B cell (primary cell): Measurements from ENCODE around the gene RARB. TPM values are rescaled to one million over a fixed set of nuclear protein-coding genes. Genes with fewer than 3 reads are reported as not detected.

Experiments used
- ATAC-seq: fragments of 200-7000 bp; cut with Tn5 transposase; one replicate; pipeline ENCODE4 v1.10.0; 2021; ENCODE audit warnings: low read depth, mild to moderate bottlenecking, moderate number of reproducible peaks, moderate library complexity
- CTCF ChIA-PET: fragments of 350-600 bp; sonication (Branson Sonifier 250); formaldehyde crosslinking; loops from one replicate; lab custom pipeline; 2021; ENCODE audit warnings: antibody characterized with exemption, inconsistent platforms; lab: Charles Lee
- POLR2A ChIA-PET: fragments of 350-600 bp; sonication (Branson Sonifier 250); formaldehyde crosslinking; loops from one replicate; lab custom pipeline; 2021; ENCODE audit warnings: antibody characterized with exemption; lab: Charles Lee
- DNase-seq: peaks from one replicate; pipeline ENCODE4 v3.0.0; 2013
- H2AFZ ChIP-seq: 2 replicates; pipeline ENCODE4 v1.6.1; 2012; ENCODE audit warnings: mild to moderate bottlenecking, low read depth, low read length; ENCODE audit not compliant: insufficient read depth, poor library complexity, severe bottlenecking
- H3K27ac ChIP-seq, 2 donors: 1 replicate in 1 of 2; 2 replicates in 1 of 2; pipeline ENCODE4 v1.5.1; 2012 to 2013; ENCODE audit warnings: low read length in 2 of 2, mild to moderate bottlenecking in 2 of 2, moderate library complexity in 1 of 2
- H3K27me3 ChIP-seq, 4 experiments: fragments of 200-600 bp in 1 of 4; sonication (generic) in 1 of 4; replicated peaks in 1 of 4; 1 replicate in 2 of 4; 2 replicates in 2 of 4; pipeline versions ENCODE4 v1.6.1 to v1.7.0; 2013 to 2016; ENCODE audit warnings: low read length in 3 of 4, mild to moderate bottlenecking in 2 of 4, mixed read lengths in 1 of 4, moderate library complexity in 1 of 4; ENCODE audit not compliant: insufficient read depth in 4 of 4, control insufficient read depth in 3 of 4; ENCODE audit errors: control extremely low read depth in 1 of 4
- H3K36me3 ChIP-seq, 2 experiments: replicated peaks in 1 of 2; 1 replicate in 1 of 2; 2 replicates in 1 of 2; pipeline versions ENCODE4 v1.6.1 to v1.7.1; 2013; ENCODE audit warnings: low read length in 1 of 2; ENCODE audit not compliant: insufficient read depth in 2 of 2, control insufficient read depth in 1 of 2; ENCODE audit errors: control extremely low read depth in 1 of 2, extremely low read depth in 1 of 2
- H3K4me1 ChIP-seq, 2 donors: fragments of 200-600 bp in 1 of 2; sonication (generic) in 1 of 2; 1 replicate in 1 of 2; 2 replicates in 1 of 2; pipeline versions ENCODE4 v1.5.1 to v1.6.1; 2013 to 2017; ENCODE audit warnings: low read length in 2 of 2; ENCODE audit not compliant: control insufficient read depth in 2 of 2, insufficient read depth in 2 of 2
- H3K4me2 ChIP-seq: replicated peaks from 2 replicates; pipeline ENCODE3; 2012; ENCODE audit warnings: mild to moderate bottlenecking, low read depth, low read length; ENCODE audit not compliant: poor library complexity, severe bottlenecking
- H3K4me3 ChIP-seq, 5 experiments: fragments of 200-600 bp in 1 of 5; sonication (generic) in 1 of 5; 1 replicate in 3 of 5; 2 replicates in 2 of 5; pipeline versions ENCODE4 v1.5.1 to v1.7.0; 2011 to 2016; ENCODE audit warnings: low read length in 4 of 5, mild to moderate bottlenecking in 4 of 5, low read depth in 2 of 5, control low read depth in 1 of 5, moderate library complexity in 1 of 5; ENCODE audit not compliant: insufficient read depth in 1 of 5; ENCODE audit errors: control extremely low read depth in 1 of 5, extremely low read depth in 1 of 5
- H3K79me2 ChIP-seq: fragments of 200-600 bp; sonication (generic); one replicate; pipeline ENCODE4 v1.6.0; 2016; ENCODE audit warnings: low read length; ENCODE audit not compliant: control insufficient read depth, insufficient read depth
- H3K9ac ChIP-seq: fragments of 200-600 bp; sonication (generic); 2 replicates; pipeline ENCODE4 v1.6.1; 2017; ENCODE audit warnings: mild to moderate bottlenecking, low read length, moderate library complexity
- H3K9me3 ChIP-seq, 3 donors: one replicate each; pipeline versions ENCODE4 v1.6.1 to v1.7.1; 2013; ENCODE audit warnings: low read length in 2 of 3; ENCODE audit not compliant: control insufficient read depth in 2 of 3, insufficient read depth in 1 of 3; ENCODE audit errors: control extremely low read depth in 1 of 3
- H4K20me1 ChIP-seq: 2 replicates; pipeline ENCODE4 v1.6.0; 2012; ENCODE audit warnings: mild to moderate bottlenecking, low read length; ENCODE audit not compliant: insufficient read depth, control insufficient read depth, poor library complexity, severe bottlenecking
- H3K27ac Mint-ChIP-seq: one replicate; pipeline ENCODE4 v1.8.0; 2021; ENCODE audit warnings: mixed read lengths
- H3K27me3 Mint-ChIP-seq: one replicate; pipeline ENCODE4 v1.8.0; 2021; ENCODE audit warnings: mixed read lengths
- H3K4me1 Mint-ChIP-seq: one replicate; pipeline ENCODE4 v1.8.0; 2021; ENCODE audit warnings: mixed read lengths
- H3K4me3 Mint-ChIP-seq: one replicate; pipeline ENCODE4 v1.8.0; 2021; ENCODE audit warnings: mixed read lengths
- H3K9me3 Mint-ChIP-seq: one replicate; pipeline ENCODE4 v1.8.0; 2022; ENCODE audit warnings: mixed read lengths; ENCODE audit not compliant: insufficient read depth
- EZH2 ChIP-seq: IDR thresholded peaks from 2 replicates; pipeline ENCODE4 v1.6.1; 2012; ENCODE audit warnings: borderline replicate concordance, low read depth, mild to moderate bottlenecking, moderate library complexity, low read length; ENCODE audit not compliant: insufficient read depth, poor library complexity, severe bottlenecking
- WGBS: methylation state at CpG from one replicate; pipeline ENCODE4 v1.1.5; 2013; ENCODE audit warnings: missing lambda C conversion rate; ENCODE audit not compliant: insufficient coverage; 5-methylcytosine and 5-hydroxymethylcytosine counted together
- intact Hi-C: fragments of 100-400 bp; cut with micrococcal nuclease; formaldehyde crosslinking; loops from one replicate; pipeline ENCODE4 v1.10.0; 2022
- polyA plus RNA-seq: library from polyadenylated mRNA; depleted of rRNA; stranded (reverse); fragments of >200 nt; gene quantifications from 2 replicates; pipeline ENCODE4 v1.2.3, GENCODE V29; 2012
- total RNA-seq, 2 donors: library from RNA; stranded (reverse); fragments of 120-200 nt in 1 of 2; gene quantifications; 1 replicate in 1 of 2; 2 replicates in 1 of 2; pipeline versions ENCODE4 v1.2.3 to v1.2.4, GENCODE V29; 2013 to 2022
- TF ChIP-seq, protein P1 (sequence below): fragments of 200-600 bp; IDR thresholded peaks from one replicate; pipeline ENCODE4 v1.8.0; 2022; ENCODE audit warnings: antibody characterized with exemption, mild to moderate bottlenecking

The RARB gene
- total and polyA plus RNA-seq, 2 donors (not counting 1 experiment from before 2014, with no cell fraction given): not detected

DNA sequence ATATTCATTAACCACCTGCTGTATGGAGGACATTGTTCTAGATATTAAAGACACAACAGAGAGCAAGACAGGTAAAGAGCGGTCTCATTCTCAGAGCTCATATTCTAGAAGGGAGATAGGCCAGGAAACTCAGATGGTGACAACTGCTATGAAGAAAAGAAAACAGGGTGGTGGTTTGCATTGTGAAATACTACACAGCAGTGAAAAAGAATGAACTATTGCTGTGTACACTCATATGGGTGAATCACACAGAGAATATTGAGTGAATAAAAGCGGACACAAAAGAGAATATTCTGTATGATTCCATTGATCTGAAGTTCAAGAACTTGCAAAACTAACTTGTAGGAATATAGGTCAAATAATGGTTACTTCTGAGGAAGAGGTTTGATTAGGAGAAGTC lies 159.9 kb downstream of the RARB start:
- no peak for TF ChIP-seq EZH2
- TF ChIP-seq, protein P1, sequence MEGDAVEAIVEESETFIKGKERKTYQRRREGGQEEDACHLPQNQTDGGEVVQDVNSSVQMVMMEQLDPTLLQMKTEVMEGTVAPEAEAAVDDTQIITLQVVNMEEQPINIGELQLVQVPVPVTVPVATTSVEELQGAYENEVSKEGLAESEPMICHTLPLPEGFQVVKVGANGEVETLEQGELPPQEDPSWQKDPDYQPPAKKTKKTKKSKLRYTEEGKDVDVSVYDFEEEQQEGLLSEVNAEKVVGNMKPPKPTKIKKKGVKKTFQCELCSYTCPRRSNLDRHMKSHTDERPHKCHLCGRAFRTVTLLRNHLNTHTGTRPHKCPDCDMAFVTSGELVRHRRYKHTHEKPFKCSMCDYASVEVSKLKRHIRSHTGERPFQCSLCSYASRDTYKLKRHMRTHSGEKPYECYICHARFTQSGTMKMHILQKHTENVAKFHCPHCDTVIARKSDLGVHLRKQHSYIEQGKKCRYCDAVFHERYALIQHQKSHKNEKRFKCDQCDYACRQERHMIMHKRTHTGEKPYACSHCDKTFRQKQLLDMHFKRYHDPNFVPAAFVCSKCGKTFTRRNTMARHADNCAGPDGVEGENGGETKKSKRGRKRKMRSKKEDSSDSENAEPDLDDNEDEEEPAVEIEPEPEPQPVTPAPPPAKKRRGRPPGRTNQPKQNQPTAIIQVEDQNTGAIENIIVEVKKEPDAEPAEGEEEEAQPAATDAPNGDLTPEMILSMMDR: no peak
- no peak overlapping the region for H3K9ac ChIP-seq
- WGBS: 100% methylated on average over 1 of the region's 2 CpGs
- no peaks in the 10 kb centered on the region for H3K36me3 ChIP-seq
- no peaks in the 10 kb centered on the region for H3K27me3 ChIP-seq
- H3K79me2 ChIP-seq: no peaks in the 10 kb centered on the region
- H3K4me3 ChIP-seq: no peak overlapping the region
- ChIA-PET CTCF (no interaction called here), POLR2A (no interaction called here)
- Mint-ChIP-seq H3K9me3 (no peaks in the 10 kb centered on the region), H3K27ac (no peak overlapping the region), H3K4me1 (no peaks in the 10 kb centered on the region), H3K27me3 (peaks cover 4% of the 10 kb centered on the region), H3K4me3 (no peak overlapping the region)
- DNase-seq (no peak), ATAC-seq (no peak)
- no peak overlapping the region for H3K4me2 ChIP-seq
- H3K27ac ChIP-seq: no peak overlapping the region
- H3K4me1 ChIP-seq: no peaks in the 10 kb centered on the region
- H2AFZ ChIP-seq: no peak overlapping the region
- intact Hi-C loops: no loop called here
- H3K9me3 ChIP-seq: no peaks in the 10 kb centered on the region
- H4K20me1 ChIP-seq: no peaks in the 10 kb centered on the region

DNA sequence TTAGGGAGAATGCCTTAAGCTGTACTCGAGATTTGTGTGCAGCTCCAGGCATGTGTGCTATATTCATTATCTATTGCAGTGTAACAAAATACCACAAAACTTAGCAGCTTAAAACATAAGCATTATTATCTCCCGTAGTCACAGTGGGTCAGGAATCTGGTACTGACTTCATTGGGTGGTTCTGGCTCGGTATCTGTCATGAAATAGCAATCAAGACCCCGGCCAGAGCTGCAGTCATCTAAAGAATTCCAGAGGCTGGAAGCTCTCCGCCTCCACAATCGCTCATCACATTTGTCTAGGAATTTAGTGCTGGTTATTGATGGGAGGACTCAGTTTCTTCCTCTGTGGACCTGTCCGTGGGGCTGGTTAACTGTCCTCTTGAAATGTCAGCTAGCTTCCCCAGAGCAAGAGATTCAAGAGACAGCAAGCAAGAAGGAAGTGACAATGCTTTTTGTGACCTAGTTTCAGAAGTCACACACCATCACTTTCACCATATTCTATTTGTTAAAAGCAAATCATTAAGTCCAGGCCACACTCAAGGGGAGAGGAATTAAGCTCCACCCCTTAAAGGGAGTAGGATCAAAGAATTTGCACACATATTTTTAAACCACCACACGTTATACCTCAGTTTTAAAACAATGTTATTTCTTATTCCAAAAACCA lies 160.5 kb downstream of the RARB start:
- no peaks in the 10 kb centered on the region for H3K4me1 ChIP-seq
- Mint-ChIP-seq H3K9me3 (no peaks in the 10 kb centered on the region), H3K27me3 (no peaks in the 10 kb centered on the region), H3K4me1 (no peaks in the 10 kb centered on the region), H3K4me3 (no peak overlapping the region), H3K27ac (no peak overlapping the region)
- DNase-seq (no peak), ATAC-seq (no peak)
- H3K27me3 ChIP-seq: no peaks in the 10 kb centered on the region
- TF ChIP-seq EZH2: no peak
- TF ChIP-seq, protein P1: no peak
- H3K4me3 ChIP-seq: no peak overlapping the region
- no peak overlapping the region for H3K9ac ChIP-seq
- ChIA-PET POLR2A (no interaction called here), CTCF (no interaction called here)
- no peak overlapping the region for H3K27ac ChIP-seq
- no peaks in the 10 kb centered on the region for H3K9me3 ChIP-seq
- H3K36me3 ChIP-seq: no peaks in the 10 kb centered on the region
- H3K4me2 ChIP-seq: no peak overlapping the region
- no peaks in the 10 kb centered on the region for H3K79me2 ChIP-seq
- H4K20me1 ChIP-seq: no peaks in the 10 kb centered on the region
- WGBS: 100% methylated on average over 5 of the region's 8 CpGs
- intact Hi-C loops: no loop called here
- H2AFZ ChIP-seq: no peak overlapping the region
